SK-N-SH treated with all-trans-retinoic acid at 6 μM for 48 hours (cell line): Measurements from ENCODE around the gene IGSF8.

Experiments
- ATAC-seq: fragments of 200-7000 bp; cut with Tn5 transposase; 3 replicates; pipeline ENCODE4 v1.9.1; 2020; ENCODE audit warnings: mild to moderate bottlenecking, moderate library complexity
- ARNTL ChIP-seq: fragments of 450-650 bp; formaldehyde crosslinking; IDR thresholded peaks from 2 replicates; pipeline ENCODE4 v1.5.0; 2020; ENCODE audit warnings: low read depth, mild to moderate bottlenecking, moderate library complexity, borderline replicate concordance
- BACH2 ChIP-seq: fragments of 250-450 bp; sonication (Bioruptor Pico); IDR thresholded peaks from 2 replicates; pipeline ENCODE4 v1.9.0; 2021; ENCODE audit warnings: mild to moderate bottlenecking, borderline replicate concordance
- CSDC2 ChIP-seq: fragments of 250-450 bp; sonication (Bioruptor Pico); IDR thresholded peaks from 2 replicates; pipeline ENCODE4 v1.5.0; 2020; ENCODE audit warnings: mild to moderate bottlenecking, moderate library complexity
- ESRRG ChIP-seq: fragments of 250-450 bp; sonication (Bioruptor Pico); IDR thresholded peaks from 2 replicates; pipeline ENCODE4 v1.6.1; 2021; ENCODE audit warnings: mild to moderate bottlenecking
- GLIS3 ChIP-seq: fragments of 250-450 bp; sonication (Bioruptor Pico); IDR thresholded peaks from 2 replicates; pipeline ENCODE4 v1.5.0; 2020; ENCODE audit warnings: mild to moderate bottlenecking, moderate library complexity
- ISL1 ChIP-seq: fragments of 250-450 bp; sonication (Bioruptor Pico); IDR thresholded peaks from 2 replicates; pipeline ENCODE4 v2.1.2; 2022; ENCODE audit warnings: mild to moderate bottlenecking, moderate library complexity
- OSR1 ChIP-seq: fragments of 250-450 bp; sonication (Bioruptor Pico); IDR thresholded peaks from 2 replicates; pipeline ENCODE4 v1.8.0; 2022; ENCODE audit warnings: moderate library complexity, mild to moderate bottlenecking, inconsistent platforms
- PPARA ChIP-seq: fragments of 250-450 bp; sonication (Bioruptor Pico); IDR thresholded peaks from 2 replicates; pipeline ENCODE4 v1.5.0; 2020; ENCODE audit warnings: mild to moderate bottlenecking, borderline replicate concordance
- RARB ChIP-seq: fragments of 250-450 bp; sonication (Bioruptor Pico); IDR thresholded peaks from 2 replicates; pipeline ENCODE4 v1.8.0; 2021; ENCODE audit warnings: mild to moderate bottlenecking, moderate library complexity
- SNAI2 ChIP-seq: fragments of 250-450 bp; sonication (Bioruptor Pico); IDR thresholded peaks from 2 replicates; pipeline ENCODE4 v1.5.0; 2020; ENCODE audit warnings: mild to moderate bottlenecking, moderate library complexity
- TCF4 ChIP-seq: fragments of 250-450 bp; sonication (Bioruptor Pico); IDR thresholded peaks from 2 replicates; pipeline ENCODE4 v1.8.0; 2021; ENCODE audit warnings: mild to moderate bottlenecking, moderate library complexity, borderline replicate concordance
- TOX ChIP-seq: fragments of 250-450 bp; sonication (Bioruptor Pico); IDR thresholded peaks from 2 replicates; pipeline ENCODE4 v1.8.0; 2021; ENCODE audit warnings: mild to moderate bottlenecking, moderate library complexity, borderline replicate concordance
- ZC3H10 ChIP-seq: fragments of 250-450 bp; sonication (Bioruptor Pico); IDR thresholded peaks from 2 replicates; pipeline ENCODE4 v1.5.1; 2021; ENCODE audit warnings: mild to moderate bottlenecking, moderate library complexity
- ZFP3 ChIP-seq: fragments of 250-450 bp; sonication (Bioruptor Pico); IDR thresholded peaks from 2 replicates; pipeline ENCODE4 v1.5.0; 2020; ENCODE audit warnings: mild to moderate bottlenecking, moderate library complexity
- ZFP30 ChIP-seq: fragments of 450-650 bp; formaldehyde crosslinking; IDR thresholded peaks from 2 replicates; pipeline ENCODE4 v1.5.0; 2022; ENCODE audit warnings: mild to moderate bottlenecking, moderate library complexity
- ZNF565 ChIP-seq: fragments of 450-650 bp; formaldehyde crosslinking; conservative IDR thresholded peaks from 2 replicates; pipeline ENCODE4 v1.5.0; 2020; ENCODE audit warnings: low read depth, mild to moderate bottlenecking, moderate library complexity
- ZNF70 ChIP-seq: fragments of 450-650 bp; formaldehyde crosslinking; IDR thresholded peaks from 2 replicates; pipeline ENCODE4 v1.5.0; 2020; ENCODE audit warnings: mild to moderate bottlenecking, moderate library complexity
- ZNF8 ChIP-seq: fragments of 450-650 bp; formaldehyde crosslinking; IDR thresholded peaks from 2 replicates; pipeline ENCODE4 v1.5.0; 2020; ENCODE audit warnings: mild to moderate bottlenecking, moderate library complexity
- TF ChIP-seq, protein P1 (sequence below): fragments of 250-450 bp; sonication (Bioruptor Pico); IDR thresholded peaks from 2 replicates; pipeline ENCODE4 v1.5.1; 2020; ENCODE audit warnings: low read depth, mild to moderate bottlenecking, moderate library complexity
- TF ChIP-seq, protein P2 (sequence below): fragments of 250-450 bp; sonication (Bioruptor Pico); IDR thresholded peaks from 2 replicates; pipeline ENCODE4 v1.5.0; 2020; ENCODE audit warnings: mild to moderate bottlenecking, moderate library complexity
- TF ChIP-seq, protein P3 (sequence below): fragments of 250-450 bp; sonication (Bioruptor Pico); IDR thresholded peaks from 2 replicates; pipeline ENCODE4 v1.8.0; 2020; ENCODE audit warnings: mild to moderate bottlenecking, moderate library complexity, borderline replicate concordance
- TF ChIP-seq, protein P4 (sequence below): fragments of 250-450 bp; sonication (Bioruptor Pico); IDR thresholded peaks from 2 replicates; pipeline ENCODE4 v1.5.1; 2021; ENCODE audit warnings: mild to moderate bottlenecking, moderate library complexity
- TF ChIP-seq, protein P5 (sequence below): fragments of 250-450 bp; sonication (Bioruptor Pico); IDR thresholded peaks from 2 replicates; pipeline ENCODE4 v1.8.0; 2021; ENCODE audit warnings: low read depth, mild to moderate bottlenecking, moderate library complexity, borderline replicate concordance

Gene IGSF8

DNA sequence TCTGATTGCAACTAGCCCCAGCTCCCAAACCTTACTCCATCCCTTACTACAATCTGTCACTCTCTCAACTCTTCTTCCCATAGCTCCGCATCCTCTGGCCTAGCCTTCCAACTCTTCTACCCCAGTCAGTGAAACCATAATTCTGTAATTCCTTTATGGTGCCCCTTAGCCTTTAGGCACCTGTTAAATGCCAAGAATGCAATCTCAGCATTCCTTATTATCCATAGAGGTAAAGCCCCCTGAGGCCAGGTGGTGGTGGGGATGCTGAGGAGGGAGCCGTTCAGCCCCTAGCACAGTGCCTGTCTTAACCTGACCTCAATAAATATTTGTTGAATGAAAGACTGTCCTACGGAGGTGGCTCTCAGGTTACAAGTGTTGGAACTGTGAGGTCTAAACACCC lies 31.1 kb upstream of the IGSF8 start:
- no peak for ATAC-seq
- TF ChIP-seq ZFP30 (CRISPR knock-in tag), result no peak
- no peak for TF ChIP-seq TOX (CRISPR knock-in tag)
- TF ChIP-seq ESRRG (CRISPR knock-in tag), result no peak
- TF ChIP-seq, protein P1, sequence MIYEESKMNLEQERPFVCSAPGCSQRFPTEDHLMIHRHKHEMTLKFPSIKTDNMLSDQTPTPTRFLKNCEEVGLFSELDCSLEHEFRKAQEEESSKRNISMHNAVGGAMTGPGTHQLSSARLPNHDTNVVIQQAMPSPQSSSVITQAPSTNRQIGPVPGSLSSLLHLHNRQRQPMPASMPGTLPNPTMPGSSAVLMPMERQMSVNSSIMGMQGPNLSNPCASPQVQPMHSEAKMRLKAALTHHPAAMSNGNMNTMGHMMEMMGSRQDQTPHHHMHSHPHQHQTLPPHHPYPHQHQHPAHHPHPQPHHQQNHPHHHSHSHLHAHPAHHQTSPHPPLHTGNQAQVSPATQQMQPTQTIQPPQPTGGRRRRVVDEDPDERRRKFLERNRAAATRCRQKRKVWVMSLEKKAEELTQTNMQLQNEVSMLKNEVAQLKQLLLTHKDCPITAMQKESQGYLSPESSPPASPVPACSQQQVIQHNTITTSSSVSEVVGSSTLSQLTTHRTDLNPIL (CRISPR knock-in tag), result no peak
- TF ChIP-seq OSR1, result no peak
- TF ChIP-seq TCF4 (CRISPR knock-in tag), result no peak
- no peak for TF ChIP-seq ZFP3 (CRISPR knock-in tag)
- no peak for TF ChIP-seq PPARA (CRISPR knock-in tag)
- no peak for TF ChIP-seq BACH2 (CRISPR knock-in tag)
- TF ChIP-seq, protein P2, sequence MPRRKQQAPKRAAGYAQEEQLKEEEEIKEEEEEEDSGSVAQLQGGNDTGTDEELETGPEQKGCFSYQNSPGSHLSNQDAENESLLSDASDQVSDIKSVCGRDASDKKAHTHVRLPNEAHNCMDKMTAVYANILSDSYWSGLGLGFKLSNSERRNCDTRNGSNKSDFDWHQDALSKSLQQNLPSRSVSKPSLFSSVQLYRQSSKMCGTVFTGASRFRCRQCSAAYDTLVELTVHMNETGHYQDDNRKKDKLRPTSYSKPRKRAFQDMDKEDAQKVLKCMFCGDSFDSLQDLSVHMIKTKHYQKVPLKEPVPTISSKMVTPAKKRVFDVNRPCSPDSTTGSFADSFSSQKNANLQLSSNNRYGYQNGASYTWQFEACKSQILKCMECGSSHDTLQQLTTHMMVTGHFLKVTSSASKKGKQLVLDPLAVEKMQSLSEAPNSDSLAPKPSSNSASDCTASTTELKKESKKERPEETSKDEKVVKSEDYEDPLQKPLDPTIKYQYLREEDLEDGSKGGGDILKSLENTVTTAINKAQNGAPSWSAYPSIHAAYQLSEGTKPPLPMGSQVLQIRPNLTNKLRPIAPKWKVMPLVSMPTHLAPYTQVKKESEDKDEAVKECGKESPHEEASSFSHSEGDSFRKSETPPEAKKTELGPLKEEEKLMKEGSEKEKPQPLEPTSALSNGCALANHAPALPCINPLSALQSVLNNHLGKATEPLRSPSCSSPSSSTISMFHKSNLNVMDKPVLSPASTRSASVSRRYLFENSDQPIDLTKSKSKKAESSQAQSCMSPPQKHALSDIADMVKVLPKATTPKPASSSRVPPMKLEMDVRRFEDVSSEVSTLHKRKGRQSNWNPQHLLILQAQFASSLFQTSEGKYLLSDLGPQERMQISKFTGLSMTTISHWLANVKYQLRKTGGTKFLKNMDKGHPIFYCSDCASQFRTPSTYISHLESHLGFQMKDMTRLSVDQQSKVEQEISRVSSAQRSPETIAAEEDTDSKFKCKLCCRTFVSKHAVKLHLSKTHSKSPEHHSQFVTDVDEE (CRISPR knock-in tag), result no peak
- TF ChIP-seq CSDC2, result no peak
- no peak for TF ChIP-seq ZC3H10
- no peak for TF ChIP-seq GLIS3 (CRISPR knock-in tag)
- TF ChIP-seq, protein P3, sequence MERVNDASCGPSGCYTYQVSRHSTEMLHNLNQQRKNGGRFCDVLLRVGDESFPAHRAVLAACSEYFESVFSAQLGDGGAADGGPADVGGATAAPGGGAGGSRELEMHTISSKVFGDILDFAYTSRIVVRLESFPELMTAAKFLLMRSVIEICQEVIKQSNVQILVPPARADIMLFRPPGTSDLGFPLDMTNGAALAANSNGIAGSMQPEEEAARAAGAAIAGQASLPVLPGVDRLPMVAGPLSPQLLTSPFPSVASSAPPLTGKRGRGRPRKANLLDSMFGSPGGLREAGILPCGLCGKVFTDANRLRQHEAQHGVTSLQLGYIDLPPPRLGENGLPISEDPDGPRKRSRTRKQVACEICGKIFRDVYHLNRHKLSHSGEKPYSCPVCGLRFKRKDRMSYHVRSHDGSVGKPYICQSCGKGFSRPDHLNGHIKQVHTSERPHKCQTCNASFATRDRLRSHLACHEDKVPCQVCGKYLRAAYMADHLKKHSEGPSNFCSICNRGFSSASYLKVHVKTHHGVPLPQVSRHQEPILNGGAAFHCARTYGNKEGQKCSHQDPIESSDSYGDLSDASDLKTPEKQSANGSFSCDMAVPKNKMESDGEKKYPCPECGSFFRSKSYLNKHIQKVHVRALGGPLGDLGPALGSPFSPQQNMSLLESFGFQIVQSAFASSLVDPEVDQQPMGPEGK (CRISPR knock-in tag), result no peak
- TF ChIP-seq ISL1 (CRISPR knock-in tag), result no peak
- TF ChIP-seq RARB (CRISPR knock-in tag), result no peak
- TF ChIP-seq ZNF70, result no peak
- TF ChIP-seq, protein P4, sequence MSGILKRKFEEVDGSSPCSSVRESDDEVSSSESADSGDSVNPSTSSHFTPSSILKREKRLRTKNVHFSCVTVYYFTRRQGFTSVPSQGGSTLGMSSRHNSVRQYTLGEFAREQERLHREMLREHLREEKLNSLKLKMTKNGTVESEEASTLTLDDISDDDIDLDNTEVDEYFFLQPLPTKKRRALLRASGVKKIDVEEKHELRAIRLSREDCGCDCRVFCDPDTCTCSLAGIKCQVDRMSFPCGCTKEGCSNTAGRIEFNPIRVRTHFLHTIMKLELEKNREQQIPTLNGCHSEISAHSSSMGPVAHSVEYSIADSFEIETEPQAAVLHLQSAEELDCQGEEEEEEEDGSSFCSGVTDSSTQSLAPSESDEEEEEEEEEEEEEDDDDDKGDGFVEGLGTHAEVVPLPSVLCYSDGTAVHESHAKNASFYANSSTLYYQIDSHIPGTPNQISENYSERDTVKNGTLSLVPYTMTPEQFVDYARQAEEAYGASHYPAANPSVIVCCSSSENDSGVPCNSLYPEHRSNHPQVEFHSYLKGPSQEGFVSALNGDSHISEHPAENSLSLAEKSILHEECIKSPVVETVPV (CRISPR knock-in tag), result no peak
- no peak for TF ChIP-seq SNAI2 (CRISPR knock-in tag)

DNA sequence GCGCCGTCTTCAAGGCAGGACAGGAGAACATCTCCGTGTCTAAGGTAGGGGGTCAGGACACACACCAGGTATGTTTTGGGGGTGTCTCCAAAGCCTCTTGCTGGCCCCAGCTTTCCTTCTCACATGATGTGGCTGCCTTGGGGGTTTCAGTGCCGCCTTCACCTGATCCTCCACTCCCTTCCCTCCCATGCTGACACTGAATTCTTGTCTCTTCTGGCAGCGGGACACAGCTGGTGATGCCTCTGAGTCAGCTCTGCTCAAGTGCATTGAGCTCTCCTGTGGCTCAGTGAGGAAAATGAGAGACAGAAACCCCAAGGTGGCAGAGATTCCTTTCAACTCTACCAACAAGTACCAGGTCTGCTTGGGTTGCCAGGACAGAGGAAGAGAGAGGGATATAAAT lies 30.6 kb upstream of the IGSF8 start:
- no peak for ATAC-seq
- TF ChIP-seq, protein P4 (CRISPR knock-in tag), result no peak
- no peak for TF ChIP-seq PPARA (CRISPR knock-in tag)
- TF ChIP-seq TCF4 (CRISPR knock-in tag), result no peak
- no peak for TF ChIP-seq ZNF70
- no peak for TF ChIP-seq ZNF8
- TF ChIP-seq TOX (CRISPR knock-in tag), result no peak
- TF ChIP-seq ARNTL (CRISPR knock-in tag), result no peak
- no peak for TF ChIP-seq ISL1 (CRISPR knock-in tag)
- TF ChIP-seq, protein P2 (CRISPR knock-in tag), result no peak
- TF ChIP-seq ZFP3 (CRISPR knock-in tag), result no peak
- no peak for TF ChIP-seq ZFP30 (CRISPR knock-in tag)
- TF ChIP-seq, protein P1 (CRISPR knock-in tag), result no peak
- TF ChIP-seq OSR1, result no peak
- no peak for TF ChIP-seq ZNF565
- TF ChIP-seq GLIS3 (CRISPR knock-in tag), result no peak
- no peak for TF ChIP-seq RARB (CRISPR knock-in tag)
- TF ChIP-seq CSDC2, result no peak
- no peak for TF ChIP-seq ESRRG (CRISPR knock-in tag)
- no peak for TF ChIP-seq ZC3H10
- TF ChIP-seq, protein P5, sequence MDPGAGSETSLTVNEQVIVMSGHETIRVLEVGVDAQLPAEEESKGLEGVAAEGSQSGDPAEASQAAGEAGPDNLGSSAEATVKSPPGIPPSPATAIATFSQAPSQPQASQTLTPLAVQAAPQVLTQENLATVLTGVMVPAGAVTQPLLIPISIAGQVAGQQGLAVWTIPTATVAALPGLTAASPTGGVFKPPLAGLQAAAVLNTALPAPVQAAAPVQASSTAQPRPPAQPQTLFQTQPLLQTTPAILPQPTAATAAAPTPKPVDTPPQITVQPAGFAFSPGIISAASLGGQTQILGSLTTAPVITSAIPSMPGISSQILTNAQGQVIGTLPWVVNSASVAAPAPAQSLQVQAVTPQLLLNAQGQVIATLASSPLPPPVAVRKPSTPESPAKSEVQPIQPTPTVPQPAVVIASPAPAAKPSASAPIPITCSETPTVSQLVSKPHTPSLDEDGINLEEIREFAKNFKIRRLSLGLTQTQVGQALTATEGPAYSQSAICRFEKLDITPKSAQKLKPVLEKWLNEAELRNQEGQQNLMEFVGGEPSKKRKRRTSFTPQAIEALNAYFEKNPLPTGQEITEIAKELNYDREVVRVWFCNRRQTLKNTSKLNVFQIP, result no peak
- TF ChIP-seq, all 23 proteins: peak for 0
